PC-9 (cell line): ENCODE data around the gene ROBO1. TPM values are rescaled to one million over a fixed set of nuclear protein-coding genes. Genes with fewer than 3 reads are reported as not detected.

Experiments used
- BruUV-seq: library from RNA; stranded (reverse); fragments of 400-500 nt; replicated peaks from 2 replicates; lab custom pipeline; 2021; lab: Mats Ljungman, UMichigan
- CTCF ChIA-PET: fragments of 300-600 bp; sonication (Branson Sonifier 250); formaldehyde crosslinking; loops from one replicate; lab custom pipeline; 2022; ENCODE audit warnings: antibody characterized with exemption; lab: Charles Lee
- POLR2A ChIA-PET: fragments of 300-600 bp; sonication (Branson Sonifier 250); formaldehyde crosslinking; loops from one replicate; lab custom pipeline; 2022; ENCODE audit warnings: antibody characterized with exemption; ENCODE audit not compliant: unreplicated experiment; lab: Charles Lee
- DNase-seq, 2 experiments: peaks; one replicate each; pipeline versions ENCODE4 v3.0.0 to v3.0.0-alpha.2; 2015 to 2022; ENCODE audit warnings: mixed read lengths in 1 of 2
- H2AFZ ChIP-seq: fragments of 200-600 bp; sonication (generic); 2 replicates; pipeline ENCODE4 v1.8.1; 2017; ENCODE audit warnings: antibody characterized with exemption
- H3F3A ChIP-seq: fragments of 200-600 bp; sonication (generic); 2 replicates; pipeline ENCODE4 v1.8.1; 2017; ENCODE audit warnings: antibody characterized with exemption, mild to moderate bottlenecking, low read depth; ENCODE audit not compliant: insufficient read depth
- H3K27ac ChIP-seq: fragments of 200-600 bp; sonication (generic); 2 replicates; pipeline ENCODE4 v1.6.1; 2016; ENCODE audit warnings: mixed run types
- H3K27me3 ChIP-seq: fragments of 200-600 bp; sonication (generic); 2 replicates; pipeline ENCODE4 v1.6.1; 2016; ENCODE audit warnings: low read depth, mixed run types; ENCODE audit not compliant: insufficient read depth
- H3K36me3 ChIP-seq: fragments of 200-600 bp; sonication (generic); 2 replicates; pipeline ENCODE4 v1.6.1; 2016; ENCODE audit warnings: low read depth, mixed run types
- H3K4me1 ChIP-seq: fragments of 200-600 bp; sonication (generic); replicated peaks from 2 replicates; pipeline ENCODE4 v1.6.1; 2016; ENCODE audit warnings: mixed run types; ENCODE audit not compliant: insufficient read depth
- H3K4me2 ChIP-seq: fragments of 200-600 bp; sonication (generic); 2 replicates; pipeline ENCODE4 v1.6.1; 2017; ENCODE audit warnings: mixed run types
- H3K4me3 ChIP-seq: fragments of 200-600 bp; sonication (generic); 2 replicates; pipeline ENCODE4 v1.6.1; 2016; ENCODE audit warnings: mixed run types
- H3K79me2 ChIP-seq: fragments of 200-600 bp; sonication (generic); 2 replicates; pipeline ENCODE4 v1.6.1; 2017; ENCODE audit warnings: low read depth, mixed run types
- H3K9me2 ChIP-seq: fragments of 200-600 bp; sonication (generic); 2 replicates; pipeline ENCODE4 v1.8.1; 2017; ENCODE audit warnings: mild to moderate bottlenecking; ENCODE audit not compliant: insufficient read depth
- H3K9me3 ChIP-seq: fragments of 200-600 bp; sonication (generic); 2 replicates; pipeline ENCODE4 v1.8.1; 2016; ENCODE audit warnings: low read depth; ENCODE audit not compliant: insufficient read depth
- H4K20me1 ChIP-seq: fragments of 200-600 bp; sonication (generic); 2 replicates; pipeline ENCODE4 v1.8.1; 2017; ENCODE audit not compliant: insufficient read depth
- EZH2 ChIP-seq: fragments of 200-600 bp; sonication (generic); IDR thresholded peaks from 2 replicates; pipeline ENCODE4 v1.8.0; 2017; ENCODE audit warnings: antibody characterized with exemption, low read depth
- intact Hi-C: fragments of 100-400 bp; cut with micrococcal nuclease; formaldehyde crosslinking; loops from one replicate; pipeline ENCODE4 v1.10.0; 2022; ENCODE audit not compliant: unreplicated experiment
- total RNA-seq: library from RNA; stranded (reverse); gene quantifications from 2 replicates; pipeline ENCODE4 v1.2.3, GENCODE V29; 2021
- TF ChIP-seq, protein P1 (sequence below): fragments of 200-600 bp; sonication (generic); conservative IDR thresholded peaks from 2 replicates; pipeline ENCODE4 v1.6.1; 2017; ENCODE audit warnings: mixed run types, antibody characterized with exemption, mild to moderate bottlenecking, moderate library complexity

ROBO1 gene
- total RNA-seq, 1 experiment from 2014 or later: 17.5 TPM

DNA sequence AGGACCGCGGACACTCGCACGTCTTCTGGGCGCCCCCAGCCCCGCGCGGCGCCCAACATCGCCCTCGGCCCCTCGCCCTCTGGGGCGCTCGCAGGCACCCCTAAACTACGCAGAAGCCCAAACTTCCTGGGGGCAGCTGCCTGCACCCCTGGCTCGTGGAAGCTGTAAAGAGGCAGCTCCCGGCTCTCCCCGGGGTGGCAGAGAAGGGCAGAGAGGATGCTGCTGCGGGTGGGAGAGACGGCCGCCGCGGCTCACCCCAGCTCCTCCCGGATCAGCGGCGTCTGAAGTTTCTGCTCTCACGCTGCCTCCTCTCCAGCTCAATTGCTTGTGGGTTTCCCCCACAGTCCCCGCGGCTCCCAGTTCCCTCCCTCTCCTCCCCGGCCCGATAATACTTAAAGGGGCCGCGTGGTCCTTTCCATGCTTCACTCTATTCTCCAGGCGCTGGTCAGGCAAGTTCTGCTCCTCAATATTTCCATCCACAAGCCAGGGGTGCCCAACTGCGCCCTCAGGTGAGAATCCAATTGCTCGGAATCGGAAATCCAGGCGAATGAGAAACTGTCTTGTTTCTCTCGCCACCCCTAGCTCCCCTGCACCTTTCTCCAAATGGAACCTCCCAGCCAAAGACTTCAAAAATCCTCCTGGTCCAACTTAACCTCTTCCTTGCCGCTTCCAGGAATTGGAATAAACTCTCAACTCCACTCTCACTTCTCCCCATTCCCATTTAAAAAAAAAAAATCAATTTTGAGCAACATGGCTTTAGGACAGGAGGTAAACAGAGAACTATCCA, 748.5 kb downstream of the ROBO1 start:
- H4K20me1 ChIP-seq: no peaks in the 10 kb centered on the region
- peak overlapping the region; percentile 83 for H3K4me3 ChIP-seq
- no peaks in the 10 kb centered on the region for H3K9me3 ChIP-seq
- no peaks in the 10 kb centered on the region; the same call in 1 of the 2 replicates for H3K9me2 ChIP-seq
- no peaks in the 10 kb centered on the region for H3K36me3 ChIP-seq
- intact Hi-C loops: loop anchor here (10.0 kb wide), 1 partner anchor 195 kb away; no protein-coding TSS in a partner anchor
- peak overlapping the region; percentile 88 for H3K4me2 ChIP-seq
- DNase-seq: peak; percentile 82 to 86
- TF ChIP-seq, protein P1, sequence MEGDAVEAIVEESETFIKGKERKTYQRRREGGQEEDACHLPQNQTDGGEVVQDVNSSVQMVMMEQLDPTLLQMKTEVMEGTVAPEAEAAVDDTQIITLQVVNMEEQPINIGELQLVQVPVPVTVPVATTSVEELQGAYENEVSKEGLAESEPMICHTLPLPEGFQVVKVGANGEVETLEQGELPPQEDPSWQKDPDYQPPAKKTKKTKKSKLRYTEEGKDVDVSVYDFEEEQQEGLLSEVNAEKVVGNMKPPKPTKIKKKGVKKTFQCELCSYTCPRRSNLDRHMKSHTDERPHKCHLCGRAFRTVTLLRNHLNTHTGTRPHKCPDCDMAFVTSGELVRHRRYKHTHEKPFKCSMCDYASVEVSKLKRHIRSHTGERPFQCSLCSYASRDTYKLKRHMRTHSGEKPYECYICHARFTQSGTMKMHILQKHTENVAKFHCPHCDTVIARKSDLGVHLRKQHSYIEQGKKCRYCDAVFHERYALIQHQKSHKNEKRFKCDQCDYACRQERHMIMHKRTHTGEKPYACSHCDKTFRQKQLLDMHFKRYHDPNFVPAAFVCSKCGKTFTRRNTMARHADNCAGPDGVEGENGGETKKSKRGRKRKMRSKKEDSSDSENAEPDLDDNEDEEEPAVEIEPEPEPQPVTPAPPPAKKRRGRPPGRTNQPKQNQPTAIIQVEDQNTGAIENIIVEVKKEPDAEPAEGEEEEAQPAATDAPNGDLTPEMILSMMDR: no peak
- TF ChIP-seq EZH2: no peak
- H3K4me1 ChIP-seq: peaks cover 20% of the 10 kb centered on the region; the same call in 1 of the 2 replicates
- H3K79me2 ChIP-seq: peaks cover 9% of the 10 kb centered on the region
- ChIA-PET CTCF (interaction anchor here (0.6 kb wide), 1 partner anchor 371 kb away, joined by 4 read pairs; no protein-coding TSS in a partner anchor), POLR2A (interaction anchor here (0.7 kb wide), 2 partner anchors 418 to 517 kb away, joined by 5 to 6 read pairs; no protein-coding TSS in a partner anchor)
- no TSS peak for BruUV-seq
- no peaks in the 10 kb centered on the region for H3K27me3 ChIP-seq
- peak overlapping the region; percentile 79 for H3K27ac ChIP-seq
- peak overlapping the region; percentile 96 for H2AFZ ChIP-seq
- H3F3A ChIP-seq: peaks cover 17% of the 10 kb centered on the region; the same call in 1 of the 2 replicates

DNA sequence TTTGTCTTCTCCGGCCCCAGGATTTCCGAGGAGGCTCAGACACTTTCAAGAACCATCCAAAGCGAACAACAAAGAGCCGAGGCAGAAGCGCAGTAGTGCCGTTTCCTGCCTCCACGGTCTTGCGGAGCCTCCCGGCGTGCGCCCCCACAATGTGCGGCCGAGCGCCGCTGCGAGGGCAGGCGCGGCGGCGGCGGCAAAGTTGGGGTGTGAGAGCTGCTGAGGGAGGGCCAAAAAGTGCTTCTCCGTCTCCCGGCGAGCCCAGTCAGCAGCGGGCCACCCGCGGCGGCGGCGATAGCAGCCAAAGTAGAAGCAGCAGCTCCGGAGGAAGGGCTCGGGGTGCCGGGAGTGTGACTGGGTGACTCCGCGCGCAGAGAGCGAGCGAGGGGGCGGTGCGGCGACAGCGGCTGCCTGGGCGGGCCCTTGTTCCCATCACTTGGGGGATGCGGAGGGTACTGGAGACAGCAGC, 749.1 kb downstream of the ROBO1 start:
- H4K20me1 ChIP-seq: no peaks in the 10 kb centered on the region
- ChIA-PET CTCF (interaction anchor here (0.6 kb wide), 1 partner anchor 370 kb away, joined by 4 read pairs; no protein-coding TSS in a partner anchor), POLR2A (interaction anchor here (0.7 kb wide), 1 partner anchor 419 kb away, joined by 5 read pairs; no protein-coding TSS in a partner anchor)

DNA sequence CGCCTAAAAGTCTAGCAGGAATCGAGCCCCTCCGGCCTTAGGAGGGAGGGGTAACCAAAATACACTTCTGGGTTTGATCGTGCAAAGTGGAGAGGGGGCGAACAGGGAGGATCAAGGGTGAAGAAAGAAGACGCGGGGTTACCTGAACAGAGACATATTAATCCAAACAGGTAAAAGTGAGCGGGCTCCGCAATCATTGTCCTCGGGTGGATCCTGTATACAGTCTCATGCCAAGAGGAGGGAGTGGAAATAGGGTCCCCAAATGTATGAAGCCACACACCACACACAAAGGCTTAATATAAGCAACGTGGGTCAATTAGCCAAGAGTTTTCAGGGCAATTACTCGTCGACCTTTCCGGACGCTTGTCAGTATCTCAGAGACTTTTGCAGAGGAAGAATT, 749.5 kb downstream of the ROBO1 start:
- Histone ChIP-seq H3K9me2 (no peaks in the 10 kb centered on the region; the same call in 1 of the 2 replicates), H3K4me1 (peaks cover 20% of the 10 kb centered on the region; the same call in 1 of the 2 replicates), H3K9me3 (no peaks in the 10 kb centered on the region), H2AFZ (peak overlapping the region; percentile 96), H3F3A (peaks cover 17% of the 10 kb centered on the region; the same call in 1 of the 2 replicates), H4K20me1 (no peaks in the 10 kb centered on the region), H3K27me3 (no peaks in the 10 kb centered on the region), H3K36me3 (no peaks in the 10 kb centered on the region), H3K4me2 (peak overlapping the region; percentile 88), H3K27ac (peak overlapping the region; percentile 79), H3K79me2 (peaks cover 9% of the 10 kb centered on the region), H3K4me3 (peak overlapping the region; percentile 83)
- intact Hi-C loops: loop anchor here (10.0 kb wide), 1 partner anchor 193 kb away; no protein-coding TSS in a partner anchor
- no peak for DNase-seq
- ChIA-PET CTCF (no interaction called here), POLR2A (no interaction called here)
- no peak for TF ChIP-seq EZH2
- TF ChIP-seq, protein P1: no peak
- TSS peak; percentile 49 for BruUV-seq

More for the DNA sequence above, 749.1 kb downstream of the ROBO1 start:
- Histone ChIP-seq H3F3A (peaks cover 17% of the 10 kb centered on the region; the same call in 1 of the 2 replicates), H3K36me3 (no peaks in the 10 kb centered on the region), H3K4me2 (peak overlapping the region; percentile 88), H2AFZ (peak overlapping the region; percentile 96), H3K79me2 (peaks cover 9% of the 10 kb centered on the region), H3K27ac (peak overlapping the region; percentile 79), H3K4me1 (peaks cover 20% of the 10 kb centered on the region; the same call in 1 of the 2 replicates), H3K9me3 (no peaks in the 10 kb centered on the region), H3K9me2 (no peaks in the 10 kb centered on the region; the same call in 1 of the 2 replicates), H3K27me3 (no peaks in the 10 kb centered on the region), H3K4me3 (peak overlapping the region; percentile 83)
- TF ChIP-seq, protein P1: no peak
- no peak for TF ChIP-seq EZH2
- no TSS peak for BruUV-seq
- intact Hi-C loops: loop anchor here (10.0 kb wide), 1 partner anchor 194 kb away; no protein-coding TSS in a partner anchor
- peak; percentile 40 to 60 for DNase-seq
